LNCaP clone FGC (cell line): Measurements from ENCODE around the gene CA10.

Experiments used
- DNase-seq: peaks from one replicate; pipeline ENCODE4 v3.0.0-alpha.2; 2011; ENCODE audit warnings: low read depth
- H3K4me3 ChIP-seq: 2 replicates; pipeline ENCODE4 v1.5.1; 2011; ENCODE audit warnings: mild to moderate bottlenecking, low read depth, low read length, control low read depth
- CTCF ChIP-seq: IDR thresholded peaks from 2 replicates; pipeline ENCODE4 v1.5.1; 2012; ENCODE audit warnings: mild to moderate bottlenecking; ENCODE audit not compliant: control insufficient read depth, insufficient read depth; ENCODE audit errors: extremely low read depth

Gene CA10

GRCh38 chr17:51765282-51766135 is 393.0 kb downstream of the CA10 start:
- no peak for DNase-seq
- no peak overlapping the region for H3K4me3 ChIP-seq
- TF ChIP-seq CTCF, result no peak

GRCh38 chr17:51764387-51764971 is 394.0 kb downstream of the CA10 start:
- no peak overlapping the region for H3K4me3 ChIP-seq
- TF ChIP-seq CTCF, result peak; percentile 91
- peak; percentile 22 for DNase-seq

- TF ChIP-seq CTCF, result no peak
- H3K4me3 ChIP-seq, result no peak overlapping the region
- no peak for DNase-seq
Measured at GRCh38 chr17:51763058-51763457, 395.5 kb downstream of the CA10 start.

GRCh38 chr17:51761105-51761504 is 397.4 kb downstream of the CA10 start:
- DNase-seq, result no peak
- no peak overlapping the region for H3K4me3 ChIP-seq
- no peak for TF ChIP-seq CTCF

GRCh38 chr17:51759260-51759659 is 399.3 kb downstream of the CA10 start:
- TF ChIP-seq CTCF, result no peak
- no peak overlapping the region for H3K4me3 ChIP-seq
- no peak for DNase-seq

- TF ChIP-seq CTCF, result no peak
- H3K4me3 ChIP-seq, result no peak overlapping the region
- DNase-seq, result no peak
Measured at GRCh38 chr17:51751072-51751471, 407.4 kb downstream of the CA10 start.
